Liver (tissue), 3 donors: Measurements from ENCODE around the gene CACNG8.

Experiments used
- EGR1 ChIP-seq, 2 donors: IDR thresholded peaks; 2 replicates each; pipeline ENCODE4 v1.6.1; 2016 to 2018; ENCODE audit warnings: antibody characterized with exemption in 2 of 2, low read depth in 2 of 2
- GABPA ChIP-seq, 2 donors: IDR thresholded peaks in 1 of 2; conservative IDR thresholded peaks in 1 of 2; 2 replicates each; pipeline ENCODE4 v1.6.1; 2016; ENCODE audit warnings: antibody characterized with exemption in 2 of 2, mild to moderate bottlenecking in 1 of 2, moderate library complexity in 1 of 2
- HNF4A ChIP-seq, 2 donors: conservative IDR thresholded peaks; 2 replicates each; pipeline ENCODE4 v1.6.1; 2016; ENCODE audit warnings: antibody characterized with exemption in 2 of 2, mild to moderate bottlenecking in 2 of 2
- JUND ChIP-seq, 2 donors: IDR thresholded peaks; 2 replicates each; pipeline ENCODE4 v1.6.1; 2016; ENCODE audit warnings: antibody characterized with exemption in 2 of 2
- RAD21 ChIP-seq, 2 donors: IDR thresholded peaks; 2 replicates each; pipeline ENCODE4 v1.6.1; 2016; ENCODE audit warnings: antibody characterized with exemption in 2 of 2, mild to moderate bottlenecking in 2 of 2
- TAF1 ChIP-seq: conservative IDR thresholded peaks from 2 replicates; pipeline ENCODE4 v1.6.1; 2016; ENCODE audit warnings: antibody characterized with exemption, mild to moderate bottlenecking
- YY1 ChIP-seq: IDR thresholded peaks from 2 replicates; pipeline ENCODE4 v1.6.1; 2016; ENCODE audit warnings: antibody characterized with exemption, mild to moderate bottlenecking
- TF ChIP-seq, protein P1 (sequence below): fragments of 150-350 bp; IDR thresholded peaks from 2 replicates; pipeline ENCODE4 v1.5.1; 2017; ENCODE audit warnings: improper control_type of control experiment, low read depth, low read length; ENCODE audit not compliant: missing input control
- TF ChIP-seq, protein P2 (sequence below): IDR thresholded peaks from 2 replicates; pipeline ENCODE4 v1.6.1; 2016; ENCODE audit warnings: antibody characterized with exemption, mild to moderate bottlenecking
- TF ChIP-seq, protein P3 (sequence below): IDR thresholded peaks from 2 replicates; pipeline ENCODE4 v1.6.1; 2016; ENCODE audit warnings: antibody characterized with exemption
- donor health status: healthy.
- donor health status: healthy.

DNA sequence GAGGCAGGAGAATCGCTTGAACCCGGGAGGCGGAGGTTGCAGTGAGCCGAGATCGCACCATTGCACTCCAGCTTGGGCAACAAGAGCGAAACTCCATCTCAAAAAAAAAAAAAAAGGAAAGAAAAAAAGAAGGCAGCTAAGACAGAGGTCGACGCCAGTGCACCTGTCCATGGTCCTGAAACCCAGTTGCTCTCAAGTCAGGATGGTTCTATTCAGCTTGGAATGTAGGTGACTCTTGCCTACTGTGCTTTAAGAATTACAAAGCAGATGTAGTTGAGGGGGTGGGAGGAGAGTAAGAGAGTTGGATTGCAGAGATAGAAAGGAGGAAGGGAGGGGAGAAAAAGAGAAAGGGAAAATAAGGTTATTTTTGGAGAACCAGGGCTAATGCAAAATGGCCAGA is 35.0 kb upstream of the CACNG8 start:
- TF ChIP-seq, protein P1, sequence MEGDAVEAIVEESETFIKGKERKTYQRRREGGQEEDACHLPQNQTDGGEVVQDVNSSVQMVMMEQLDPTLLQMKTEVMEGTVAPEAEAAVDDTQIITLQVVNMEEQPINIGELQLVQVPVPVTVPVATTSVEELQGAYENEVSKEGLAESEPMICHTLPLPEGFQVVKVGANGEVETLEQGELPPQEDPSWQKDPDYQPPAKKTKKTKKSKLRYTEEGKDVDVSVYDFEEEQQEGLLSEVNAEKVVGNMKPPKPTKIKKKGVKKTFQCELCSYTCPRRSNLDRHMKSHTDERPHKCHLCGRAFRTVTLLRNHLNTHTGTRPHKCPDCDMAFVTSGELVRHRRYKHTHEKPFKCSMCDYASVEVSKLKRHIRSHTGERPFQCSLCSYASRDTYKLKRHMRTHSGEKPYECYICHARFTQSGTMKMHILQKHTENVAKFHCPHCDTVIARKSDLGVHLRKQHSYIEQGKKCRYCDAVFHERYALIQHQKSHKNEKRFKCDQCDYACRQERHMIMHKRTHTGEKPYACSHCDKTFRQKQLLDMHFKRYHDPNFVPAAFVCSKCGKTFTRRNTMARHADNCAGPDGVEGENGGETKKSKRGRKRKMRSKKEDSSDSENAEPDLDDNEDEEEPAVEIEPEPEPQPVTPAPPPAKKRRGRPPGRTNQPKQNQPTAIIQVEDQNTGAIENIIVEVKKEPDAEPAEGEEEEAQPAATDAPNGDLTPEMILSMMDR: no peak
- TF ChIP-seq YY1: no peak
- no peak for TF ChIP-seq GABPA (IDR thresholded peaks at IDR 0.05 in 1 of 2, conservative IDR thresholded peaks at IDR 0.05 in 1 of 2)
- TF ChIP-seq JUND (IDR thresholded peaks at IDR 0.05): no peak
- TF ChIP-seq RAD21 (IDR thresholded peaks at IDR 0.05): no peak
- TF ChIP-seq, protein P2, sequence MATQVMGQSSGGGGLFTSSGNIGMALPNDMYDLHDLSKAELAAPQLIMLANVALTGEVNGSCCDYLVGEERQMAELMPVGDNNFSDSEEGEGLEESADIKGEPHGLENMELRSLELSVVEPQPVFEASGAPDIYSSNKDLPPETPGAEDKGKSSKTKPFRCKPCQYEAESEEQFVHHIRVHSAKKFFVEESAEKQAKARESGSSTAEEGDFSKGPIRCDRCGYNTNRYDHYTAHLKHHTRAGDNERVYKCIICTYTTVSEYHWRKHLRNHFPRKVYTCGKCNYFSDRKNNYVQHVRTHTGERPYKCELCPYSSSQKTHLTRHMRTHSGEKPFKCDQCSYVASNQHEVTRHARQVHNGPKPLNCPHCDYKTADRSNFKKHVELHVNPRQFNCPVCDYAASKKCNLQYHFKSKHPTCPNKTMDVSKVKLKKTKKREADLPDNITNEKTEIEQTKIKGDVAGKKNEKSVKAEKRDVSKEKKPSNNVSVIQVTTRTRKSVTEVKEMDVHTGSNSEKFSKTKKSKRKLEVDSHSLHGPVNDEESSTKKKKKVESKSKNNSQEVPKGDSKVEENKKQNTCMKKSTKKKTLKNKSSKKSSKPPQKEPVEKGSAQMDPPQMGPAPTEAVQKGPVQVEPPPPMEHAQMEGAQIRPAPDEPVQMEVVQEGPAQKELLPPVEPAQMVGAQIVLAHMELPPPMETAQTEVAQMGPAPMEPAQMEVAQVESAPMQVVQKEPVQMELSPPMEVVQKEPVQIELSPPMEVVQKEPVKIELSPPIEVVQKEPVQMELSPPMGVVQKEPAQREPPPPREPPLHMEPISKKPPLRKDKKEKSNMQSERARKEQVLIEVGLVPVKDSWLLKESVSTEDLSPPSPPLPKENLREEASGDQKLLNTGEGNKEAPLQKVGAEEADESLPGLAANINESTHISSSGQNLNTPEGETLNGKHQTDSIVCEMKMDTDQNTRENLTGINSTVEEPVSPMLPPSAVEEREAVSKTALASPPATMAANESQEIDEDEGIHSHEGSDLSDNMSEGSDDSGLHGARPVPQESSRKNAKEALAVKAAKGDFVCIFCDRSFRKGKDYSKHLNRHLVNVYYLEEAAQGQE: peak; percentile 98
- no peak for TF ChIP-seq HNF4A (conservative IDR thresholded peaks at IDR 0.05)
- TF ChIP-seq, protein P3, sequence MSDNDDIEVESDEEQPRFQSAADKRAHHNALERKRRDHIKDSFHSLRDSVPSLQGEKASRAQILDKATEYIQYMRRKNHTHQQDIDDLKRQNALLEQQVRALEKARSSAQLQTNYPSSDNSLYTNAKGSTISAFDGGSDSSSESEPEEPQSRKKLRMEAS: no peak
- no peak for TF ChIP-seq TAF1
- TF ChIP-seq EGR1 (IDR thresholded peaks at IDR 0.05; ENCODE audit: low read depth in 2 of 2): no peak
